Karpas-422 (cell line): ENCODE results near the gene DLG1. TPM values are rescaled to one million over a fixed set of nuclear protein-coding genes. Genes with fewer than 3 reads are reported as not detected.

ENCODE experiments used
- DNase-seq: peaks from one replicate; pipeline ENCODE4 v3.0.0-alpha.2; 2015
- H2AFZ ChIP-seq: fragments of 200-600 bp; sonication (generic); 2 replicates; pipeline ENCODE4 v1.6.1; 2014; ENCODE audit warnings: antibody characterized with exemption, low read length, mixed read lengths
- H3K27ac ChIP-seq: fragments of 200-600 bp; sonication (generic); 2 replicates; pipeline ENCODE4 v1.5.1; 2014; ENCODE audit warnings: mild to moderate bottlenecking, low read length, moderate library complexity
- H3K27me3 ChIP-seq: fragments of 200-600 bp; sonication (generic); 2 replicates; pipeline ENCODE4 v1.6.1; 2014; ENCODE audit warnings: low read length, mixed read lengths
- H3K36me3 ChIP-seq: fragments of 200-600 bp; sonication (generic); 2 replicates; pipeline ENCODE4 v1.6.1; 2014; ENCODE audit warnings: low read length, mixed read lengths; ENCODE audit not compliant: insufficient read depth
- H3K4me1 ChIP-seq: fragments of 200-600 bp; sonication (generic); 2 replicates; pipeline ENCODE4 v1.6.1; 2014; ENCODE audit warnings: mild to moderate bottlenecking, low read length, mixed read lengths
- H3K4me2 ChIP-seq: fragments of 200-600 bp; sonication (generic); 2 replicates; pipeline ENCODE4 v1.6.1; 2014; ENCODE audit warnings: low read length, low read depth, mild to moderate bottlenecking; ENCODE audit not compliant: poor library complexity, severe bottlenecking
- H3K4me3 ChIP-seq: fragments of 200-600 bp; sonication (generic); 2 replicates; pipeline ENCODE4 v1.5.1; 2014; ENCODE audit warnings: mild to moderate bottlenecking, antibody characterized with exemption, low read length, mixed read lengths
- H3K79me2 ChIP-seq: fragments of 200-600 bp; sonication (generic); 2 replicates; pipeline ENCODE4 v1.6.1; 2014; ENCODE audit warnings: mild to moderate bottlenecking, low read length, mixed read lengths
- H3K9ac ChIP-seq: fragments of 200-600 bp; sonication (generic); 2 replicates; pipeline ENCODE4 v1.6.0; 2014; ENCODE audit warnings: low read length
- H3K9me2 ChIP-seq: fragments of 200-600 bp; sonication (generic), shearing (Covaris generic); replicated peaks from 2 replicates; pipeline ENCODE4 v1.6.0; 2014; ENCODE audit warnings: mild to moderate bottlenecking, low read length, moderate library complexity; ENCODE audit not compliant: insufficient read depth
- H3K9me3 ChIP-seq: fragments of 300-700, 200-600 bp; sonication (generic); 2 replicates; pipeline ENCODE4 v1.6.1; 2014; ENCODE audit warnings: low read length, mixed read lengths
- H4K20me1 ChIP-seq: fragments of 200-600 bp; sonication (generic); 2 replicates; pipeline ENCODE4 v1.6.1; 2014; ENCODE audit warnings: mild to moderate bottlenecking, antibody characterized with exemption, low read length, low read depth; ENCODE audit not compliant: insufficient read depth
- total RNA-seq: library from RNA; depleted of rRNA; stranded (reverse); fragments of >200 nt; shearing (Covaris generic); gene quantifications from 2 replicates; pipeline ENCODE4 v1.2.3, GENCODE V29; 2014; ENCODE audit warnings: low replicate concordance

The DLG1 gene
- total RNA-seq, 1 experiment from 2014 or later = 92.6 TPM

DNA sequence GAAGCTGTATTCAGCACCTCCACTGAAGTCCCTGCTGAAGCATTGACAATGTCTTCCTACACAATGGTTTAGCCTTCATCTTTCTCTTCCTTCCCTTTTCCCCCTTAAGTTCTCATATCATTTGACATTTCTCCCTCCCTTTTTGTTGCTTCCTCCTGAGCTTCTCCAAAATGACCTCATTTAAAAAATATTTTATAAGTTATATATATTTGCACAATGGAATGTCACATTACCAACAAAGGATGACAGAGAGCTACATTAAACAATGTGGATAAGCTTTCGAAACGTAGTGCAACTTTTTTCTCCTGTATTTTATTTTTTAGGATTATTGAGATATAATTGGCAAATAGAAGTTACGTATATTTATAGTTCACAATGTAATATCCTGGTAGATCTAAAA, 13.2 kb upstream of the DLG1 start:
- Histone ChIP-seq H3K9ac (no peak overlapping the region), H3K4me2 (no peak overlapping the region), H3K36me3 (no peaks in the 10 kb centered on the region), H4K20me1 (no peaks in the 10 kb centered on the region), H3K9me3 (no peaks in the 10 kb centered on the region; the same call in 1 of the 2 replicates), H3K79me2 (no peaks in the 10 kb centered on the region), H3K4me3 (no peak overlapping the region), H3K9me2 (no peaks in the 10 kb centered on the region), H3K27me3 (no peaks in the 10 kb centered on the region), H2AFZ (no peak overlapping the region), H3K27ac (no peak overlapping the region), H3K4me1 (peaks cover 3% of the 10 kb centered on the region; the same call in 1 of the 2 replicates)
- no peak for DNase-seq

DNA sequence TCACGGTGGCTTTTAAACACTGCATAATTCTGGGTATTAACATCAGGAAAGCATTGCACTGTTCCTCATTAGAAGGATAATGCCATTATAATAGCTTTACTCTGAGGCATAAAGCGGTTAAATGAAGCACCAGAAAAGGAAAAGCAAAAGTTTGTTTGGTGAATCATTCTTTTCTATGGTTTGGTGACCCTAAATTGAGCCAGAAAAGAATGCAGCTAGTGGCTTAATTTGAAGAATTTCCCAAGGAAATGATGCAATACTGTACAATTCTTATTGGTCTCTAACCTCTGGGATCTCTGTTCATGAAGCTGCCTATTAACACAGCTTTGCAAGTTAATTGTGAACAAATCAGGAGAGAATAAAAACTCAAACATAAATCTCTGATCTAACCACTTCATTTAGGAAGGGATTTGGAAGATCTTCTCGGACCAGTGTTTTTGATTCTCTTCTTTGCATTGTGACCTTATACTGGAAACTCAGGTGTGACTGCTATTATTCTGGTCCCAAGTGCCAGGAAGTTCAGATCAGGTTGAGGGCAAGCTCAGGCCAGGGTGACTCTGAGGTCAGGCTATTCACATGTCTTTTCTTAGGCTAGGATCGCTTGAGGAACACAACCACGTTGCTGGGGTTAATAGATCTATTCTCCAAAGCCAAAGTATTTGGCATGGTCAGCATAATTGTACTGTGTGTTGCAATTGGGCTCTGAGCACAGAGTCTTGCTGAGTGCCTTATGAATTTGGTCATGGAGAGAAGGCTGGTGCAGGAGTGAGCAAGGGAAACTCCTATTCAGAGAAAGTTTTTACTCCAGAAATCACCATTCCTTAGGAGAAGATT, 11.3 kb upstream of the DLG1 start:
- no peak overlapping the region for H3K4me2 ChIP-seq
- H3K4me3 ChIP-seq = no peak overlapping the region
- H3K36me3 ChIP-seq = no peaks in the 10 kb centered on the region
- no peaks in the 10 kb centered on the region for H4K20me1 ChIP-seq
- H3K79me2 ChIP-seq = no peaks in the 10 kb centered on the region
- no peaks in the 10 kb centered on the region for H3K9me2 ChIP-seq
- no peaks in the 10 kb centered on the region for H3K27me3 ChIP-seq
- H2AFZ ChIP-seq = no peak overlapping the region
- no peak overlapping the region for H3K27ac ChIP-seq
- no peaks in the 10 kb centered on the region; the same call in 1 of the 2 replicates for H3K9me3 ChIP-seq
- H3K9ac ChIP-seq = no peak overlapping the region
- DNase-seq = peak; percentile 45
- H3K4me1 ChIP-seq = peaks cover 9% of the 10 kb centered on the region

DNA sequence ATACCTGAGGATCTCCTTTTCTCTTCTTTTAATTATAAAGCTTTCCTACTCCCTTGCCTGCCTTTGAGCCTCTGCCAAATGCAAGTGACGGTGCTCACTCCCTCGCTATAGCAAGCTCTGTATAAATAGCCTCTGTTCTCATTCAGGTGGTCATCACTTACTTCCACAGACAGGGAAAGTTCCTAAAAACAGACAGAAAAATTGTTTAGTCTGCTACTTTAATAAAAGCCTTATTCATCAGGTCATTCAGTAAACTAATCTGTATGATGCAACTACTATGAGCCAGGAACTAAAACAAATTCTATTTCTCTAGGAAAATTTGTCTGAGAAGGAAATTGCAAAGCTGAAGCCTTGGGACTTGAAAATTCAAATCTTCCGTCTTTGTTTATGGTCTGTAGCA, 10.2 kb upstream of the DLG1 start:
- Histone ChIP-seq H3K9me2 (no peaks in the 10 kb centered on the region), H3K4me3 (no peak overlapping the region), H3K36me3 (no peaks in the 10 kb centered on the region), H3K79me2 (no peaks in the 10 kb centered on the region), H3K4me2 (no peak overlapping the region), H3K4me1 (peaks cover 9% of the 10 kb centered on the region), H3K27ac (no peak overlapping the region), H4K20me1 (no peaks in the 10 kb centered on the region), H2AFZ (no peak overlapping the region), H3K9me3 (no peaks in the 10 kb centered on the region; the same call in 1 of the 2 replicates), H3K27me3 (no peaks in the 10 kb centered on the region), H3K9ac (no peak overlapping the region)
- DNase-seq = no peak

DNA sequence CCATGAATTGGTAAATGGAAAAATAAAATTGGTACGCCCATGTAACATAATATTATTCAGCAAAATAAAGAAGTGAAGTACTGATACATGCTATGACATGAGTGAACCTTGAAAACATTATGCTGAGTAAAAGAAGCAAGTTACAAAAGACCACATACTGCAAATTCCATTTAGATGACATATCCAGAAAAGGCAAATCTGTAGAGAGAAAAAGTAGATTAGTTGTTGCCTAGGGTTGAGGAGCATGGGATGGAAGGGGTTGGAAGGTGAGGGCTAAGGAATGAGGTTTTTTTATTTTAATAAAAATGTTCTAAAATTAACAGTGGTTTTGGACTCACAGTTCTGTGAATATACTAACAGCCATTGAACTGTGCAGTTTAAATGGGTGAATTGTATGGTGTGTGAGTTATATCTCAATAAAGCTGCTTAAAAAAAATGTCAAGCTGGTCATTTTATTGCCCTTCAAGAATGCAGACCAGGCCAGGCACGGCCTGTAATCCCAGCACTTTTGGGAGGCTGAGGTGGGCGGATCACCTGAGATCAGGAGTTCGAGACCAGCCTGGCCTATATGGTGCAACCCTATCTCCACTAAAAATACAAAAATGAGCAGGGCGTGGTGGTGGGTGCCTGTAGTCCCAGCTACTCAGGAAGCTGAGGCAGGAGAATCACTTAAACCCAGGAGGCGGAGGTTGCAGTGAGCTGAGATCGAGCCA, 8.1 kb upstream of the DLG1 start:
- Histone ChIP-seq H3K9me2 (no peaks in the 10 kb centered on the region), H2AFZ (no peak overlapping the region), H3K27ac (no peak overlapping the region), H3K4me1 (peaks cover 9% of the 10 kb centered on the region), H3K4me2 (no peak overlapping the region), H3K79me2 (no peaks in the 10 kb centered on the region), H3K27me3 (no peaks in the 10 kb centered on the region), H3K9me3 (no peaks in the 10 kb centered on the region), H4K20me1 (no peaks in the 10 kb centered on the region), H3K4me3 (no peak overlapping the region), H3K36me3 (no peaks in the 10 kb centered on the region), H3K9ac (no peak overlapping the region)
- DNase-seq = no peak

GRCh38 chr3:197305854-197306253, 7.4 kb upstream of the DLG1 start:
- Histone ChIP-seq H3K4me2 (no peak overlapping the region), H3K9me2 (no peaks in the 10 kb centered on the region), H3K79me2 (no peaks in the 10 kb centered on the region), H3K36me3 (no peaks in the 10 kb centered on the region), H3K27ac (no peak overlapping the region), H3K4me1 (peaks cover 9% of the 10 kb centered on the region), H3K27me3 (no peaks in the 10 kb centered on the region), H3K9ac (no peak overlapping the region), H3K4me3 (no peak overlapping the region), H3K9me3 (no peaks in the 10 kb centered on the region), H2AFZ (no peak overlapping the region), H4K20me1 (no peaks in the 10 kb centered on the region)
- peak; percentile 50 for DNase-seq

DNA sequence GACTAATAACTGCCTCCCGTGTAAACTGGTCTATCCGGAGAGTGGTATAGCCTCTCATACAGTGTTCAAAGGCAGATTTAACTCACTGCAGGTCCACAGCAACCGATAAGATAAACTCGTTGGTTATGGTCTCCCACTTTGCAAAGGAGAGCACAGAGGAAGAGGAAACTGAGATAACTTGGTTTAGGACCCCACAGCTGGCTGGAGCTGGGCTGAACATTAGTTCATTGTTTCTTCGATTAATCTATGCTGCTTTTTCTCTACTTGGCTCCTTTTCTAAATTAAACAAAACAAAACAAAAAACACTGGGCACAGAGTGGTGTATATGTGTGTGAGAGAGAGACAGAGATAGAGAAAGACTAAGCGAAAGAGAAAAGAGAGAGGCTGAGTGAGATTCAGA, 5.0 kb upstream of the DLG1 start:
- Histone ChIP-seq H3K9me2 (no peaks in the 10 kb centered on the region), H4K20me1 (no peaks in the 10 kb centered on the region), H3K79me2 (no peaks in the 10 kb centered on the region), H3K27ac (no peak overlapping the region), H3K4me2 (no peak overlapping the region), H3K9me3 (no peaks in the 10 kb centered on the region), H3K9ac (no peak overlapping the region), H3K27me3 (no peaks in the 10 kb centered on the region), H2AFZ (no peak overlapping the region), H3K4me3 (no peak overlapping the region), H3K36me3 (no peaks in the 10 kb centered on the region), H3K4me1 (peaks cover 18% of the 10 kb centered on the region)
- no peak for DNase-seq

DNA sequence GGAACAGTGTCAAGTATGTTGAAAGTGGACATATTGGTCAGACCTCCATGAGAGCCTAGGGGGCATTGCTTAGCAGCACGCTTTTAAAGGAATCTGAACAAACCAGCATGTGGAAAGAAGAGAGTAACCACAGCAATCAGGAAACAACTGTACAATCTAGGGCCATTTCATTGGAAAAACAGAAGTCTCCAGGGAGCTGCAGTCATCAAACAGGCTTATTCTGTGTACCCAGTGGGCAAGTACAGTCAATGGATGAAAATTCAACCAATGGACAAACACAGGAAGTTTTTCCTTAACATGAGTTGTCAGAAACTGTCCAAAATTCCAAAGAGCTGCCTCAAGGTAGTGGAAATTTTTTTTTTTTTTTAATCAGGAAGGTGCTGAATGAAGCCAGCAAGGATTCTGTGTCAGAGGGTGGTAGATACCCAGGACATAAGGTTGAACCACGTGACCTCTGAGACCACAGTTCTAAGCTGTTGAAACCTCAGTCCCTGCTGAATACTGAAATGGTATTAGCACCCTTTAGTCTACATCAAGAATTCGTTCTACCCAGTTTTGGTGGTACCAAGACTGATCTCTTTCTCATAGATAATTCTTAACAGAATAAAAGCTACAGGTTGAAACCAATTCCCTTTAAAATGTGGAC, 4.4 kb upstream of the DLG1 start:
- Histone ChIP-seq H3K4me3 (no peak overlapping the region), H3K79me2 (peaks cover under 1% of the 10 kb centered on the region; the same call in 1 of the 2 replicates), H2AFZ (no peak overlapping the region), H3K9me2 (no peaks in the 10 kb centered on the region), H3K4me1 (peaks cover 18% of the 10 kb centered on the region), H3K9ac (no peak overlapping the region), H3K36me3 (no peaks in the 10 kb centered on the region), H3K27me3 (no peaks in the 10 kb centered on the region), H3K4me2 (no peak overlapping the region), H4K20me1 (no peaks in the 10 kb centered on the region), H3K27ac (no peak overlapping the region), H3K9me3 (no peaks in the 10 kb centered on the region)
- no peak for DNase-seq

- H3K27ac ChIP-seq = no peak overlapping the region
- H3K36me3 ChIP-seq = no peaks in the 10 kb centered on the region
- no peaks in the 10 kb centered on the region for H3K9me3 ChIP-seq
- H4K20me1 ChIP-seq = peaks cover 3% of the 10 kb centered on the region; the same call in 1 of the 2 replicates
- H3K4me1 ChIP-seq = peaks cover 19% of the 10 kb centered on the region
- no peak overlapping the region for H3K9ac ChIP-seq
- no peak overlapping the region for H3K4me3 ChIP-seq
- H3K4me2 ChIP-seq = no peak overlapping the region
- DNase-seq = no peak
- H3K9me2 ChIP-seq = no peaks in the 10 kb centered on the region
- no peak overlapping the region for H2AFZ ChIP-seq
- H3K79me2 ChIP-seq = peaks cover 8% of the 10 kb centered on the region
- no peaks in the 10 kb centered on the region for H3K27me3 ChIP-seq
Measured at GRCh38 chr3:197302033-197302432, 3.6 kb upstream of the DLG1 start.
